ENCODE measurements around the gene AACS.

AACS gene

DNA sequence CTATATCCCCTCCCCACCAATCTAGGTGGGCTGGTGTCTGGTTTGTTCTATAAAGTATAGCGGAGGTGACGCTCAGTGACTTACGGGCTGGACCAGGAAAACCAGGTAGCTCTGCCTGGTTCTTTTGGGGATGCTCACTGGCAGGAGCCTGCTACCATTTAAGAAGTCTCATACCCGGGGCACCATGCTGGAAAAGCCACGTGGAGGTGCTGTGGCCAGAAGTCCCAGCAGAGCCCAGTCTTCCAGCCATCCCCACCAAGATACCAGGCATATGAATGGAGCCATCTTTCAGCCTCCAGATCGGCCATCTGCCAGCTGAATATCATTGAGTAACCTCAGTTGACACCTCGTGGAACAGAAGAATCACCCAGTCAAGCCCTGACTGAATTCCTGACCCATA lies 87.2 kb downstream of the AACS start:
- DNase-seq (ENCODE audit: low spot score): no peak

- DNase-seq (ENCODE audit: low spot score): no peak
These were observed 90.1 kb downstream of the AACS start for GRCh38 chr12:125155366-125155765.

GRCh38 chr12:125157177-125157576 lies 91.9 kb downstream of the AACS start:
- DNase-seq (ENCODE audit: low spot score): no peak

- no peak for DNase-seq (ENCODE audit: low spot score)
These were observed 94.5 kb downstream of the AACS start for GRCh38 chr12:125159702-125160101.

DNA sequence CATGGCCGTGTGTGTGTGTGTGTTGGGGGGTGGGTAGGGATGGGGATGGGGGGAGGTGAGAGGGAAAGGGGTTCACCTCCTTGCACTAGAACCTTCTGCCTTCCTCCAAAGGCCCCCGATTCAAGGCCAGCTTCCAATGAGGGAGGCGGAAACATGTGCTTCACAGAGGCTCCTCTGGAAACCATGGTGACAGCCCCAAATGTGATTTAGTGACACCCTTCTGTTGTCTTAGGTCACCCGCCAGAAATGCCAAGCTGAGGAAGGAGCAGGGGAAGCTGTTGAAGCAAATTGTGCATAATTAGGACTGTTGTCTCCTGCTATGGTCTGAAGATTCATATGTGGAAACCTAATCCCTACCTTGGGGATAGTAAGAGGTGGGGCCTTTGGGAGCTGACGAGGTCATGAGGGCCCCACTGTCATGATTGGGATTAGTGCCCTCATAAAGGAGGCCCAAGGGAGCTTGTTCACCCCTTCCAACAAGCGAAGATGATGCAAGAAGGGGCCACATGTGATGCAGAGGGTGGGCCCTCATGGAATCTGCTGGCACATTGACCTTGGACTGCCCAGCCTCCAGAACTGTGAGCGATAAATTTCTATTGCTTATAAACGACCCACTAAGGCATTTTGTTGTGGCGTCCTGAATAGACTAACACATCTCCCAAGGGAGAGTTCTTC lies 95.2 kb downstream of the AACS start:
- no peak for DNase-seq (ENCODE audit: low spot score)

DNA sequence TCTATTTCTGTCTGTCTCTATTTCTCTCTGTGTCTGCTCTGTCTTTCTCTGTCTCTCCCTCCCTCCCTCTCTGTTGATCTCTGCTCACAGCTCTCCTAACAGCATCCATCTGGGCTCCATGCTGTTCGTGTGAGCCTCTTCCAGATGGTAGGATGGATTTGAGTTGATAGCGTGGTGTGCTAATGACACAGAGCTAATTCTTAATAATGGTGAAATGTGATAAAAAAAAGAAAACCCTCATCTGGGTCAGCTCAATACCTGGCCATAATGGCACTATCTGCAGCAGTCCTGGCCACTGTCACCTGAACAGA lies 96.4 kb downstream of the AACS start:
- no peak for DNase-seq (ENCODE audit: low spot score)

- DNase-seq (ENCODE audit: low spot score): no peak
These were observed 97.3 kb downstream of the AACS start for GRCh38 chr12:125162489-125163028.

DNA sequence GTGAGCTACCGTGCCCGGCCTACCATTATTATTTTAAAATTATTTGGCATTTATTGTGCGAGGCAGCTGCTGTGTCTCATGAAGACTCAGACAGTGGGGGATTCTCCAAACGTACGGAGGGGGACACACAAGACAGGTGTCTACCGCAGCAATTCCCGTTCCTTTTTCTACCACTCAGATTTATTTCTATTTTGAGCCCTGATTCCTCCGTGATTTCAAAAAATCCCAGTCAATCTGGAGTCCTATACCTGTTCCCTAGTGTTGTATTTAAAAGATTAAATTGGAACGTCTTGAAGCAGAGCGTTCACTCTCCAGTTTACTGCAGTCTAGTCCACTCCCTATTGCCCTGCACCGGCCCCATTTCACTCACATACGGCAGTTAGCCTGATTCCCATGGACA lies 97.9 kb downstream of the AACS start:
- no peak for DNase-seq (ENCODE audit: low spot score)

- no peak for DNase-seq (ENCODE audit: low spot score)
These were observed 99.3 kb downstream of the AACS start for GRCh38 chr12:125164541-125164940.

GRCh38 chr12:125166041-125166440 lies 100.8 kb downstream of the AACS start:
- no peak for DNase-seq (ENCODE audit: low spot score)

DNA sequence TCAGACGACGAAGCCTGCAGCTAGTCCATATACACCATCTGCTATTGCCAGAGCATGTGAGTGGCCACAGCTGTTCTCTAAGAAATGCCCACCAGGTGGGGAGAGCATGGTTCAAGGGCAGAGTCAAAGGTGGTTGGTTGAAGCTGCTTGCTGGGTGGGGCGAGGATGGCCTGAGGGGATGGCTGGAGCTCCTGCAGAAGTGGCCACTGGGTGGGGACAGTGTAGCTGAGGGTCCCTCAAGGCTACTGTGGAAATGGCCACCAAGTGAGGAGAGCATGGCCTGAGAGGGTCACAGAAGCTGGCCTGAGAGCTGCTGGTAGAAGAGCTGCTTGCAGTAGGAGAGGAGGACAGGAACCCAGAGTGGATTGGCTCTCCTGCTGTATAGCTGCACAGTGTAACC lies 102.4 kb downstream of the AACS start:
- no peak for DNase-seq (ENCODE audit: low spot score)

GRCh38 chr12:125169451-125169850 lies 104.2 kb downstream of the AACS start:
- no peak for DNase-seq (ENCODE audit: low spot score)

DNA sequence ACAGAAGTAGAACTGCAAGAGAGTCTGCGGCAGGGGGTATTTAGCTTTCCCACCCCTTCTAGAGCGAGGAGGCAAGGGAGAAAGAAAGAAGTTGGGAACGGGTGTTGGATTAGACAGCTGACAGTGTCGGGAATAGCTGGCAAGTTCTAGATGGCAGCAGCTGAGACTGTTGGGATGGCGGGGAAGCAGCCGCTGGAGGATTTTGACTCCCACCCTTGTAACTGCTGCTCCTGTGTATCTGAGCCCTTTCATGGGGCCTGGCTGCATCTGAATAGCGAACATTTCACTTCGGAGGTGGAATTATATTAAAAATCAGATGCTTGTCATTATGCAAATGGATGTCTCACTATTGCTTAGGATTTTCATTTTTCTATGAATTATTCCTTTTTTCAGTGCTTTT lies 104.6 kb downstream of the AACS start:
- no peak for DNase-seq (ENCODE audit: low spot score)

GRCh38 chr12:125171267-125171666 lies 106.0 kb downstream of the AACS start:
- DNase-seq (ENCODE audit: low spot score): no peak

GRCh38 chr12:125172231-125172850 lies 107.1 kb downstream of the AACS start:
- DNase-seq (ENCODE audit: low spot score): no peak

- DNase-seq (ENCODE audit: low spot score): no peak
These were observed 110.3 kb downstream of the AACS start for GRCh38 chr12:125175576-125175975.

DNA sequence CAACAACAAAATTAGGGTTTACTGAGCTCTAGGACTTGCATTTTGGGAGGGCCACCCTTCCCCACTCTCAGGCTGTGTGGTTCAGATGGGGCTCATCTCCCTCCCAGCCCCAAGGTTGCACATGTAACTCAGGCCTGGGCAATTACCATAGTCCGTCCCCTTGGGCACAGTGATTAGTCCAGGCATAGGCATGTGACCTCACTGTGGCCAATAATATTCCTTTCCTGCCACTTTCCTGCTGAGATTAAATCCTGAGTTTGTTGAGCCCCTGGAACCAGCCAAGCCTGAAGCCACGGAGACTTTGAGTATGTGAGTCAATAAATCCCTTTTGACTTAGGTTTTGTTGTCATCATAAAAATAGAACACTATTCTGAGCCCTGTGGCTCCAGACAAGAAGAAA lies 113.0 kb downstream of the AACS start:
- DNase-seq (ENCODE audit: low spot score): peak; percentile 40

DNA sequence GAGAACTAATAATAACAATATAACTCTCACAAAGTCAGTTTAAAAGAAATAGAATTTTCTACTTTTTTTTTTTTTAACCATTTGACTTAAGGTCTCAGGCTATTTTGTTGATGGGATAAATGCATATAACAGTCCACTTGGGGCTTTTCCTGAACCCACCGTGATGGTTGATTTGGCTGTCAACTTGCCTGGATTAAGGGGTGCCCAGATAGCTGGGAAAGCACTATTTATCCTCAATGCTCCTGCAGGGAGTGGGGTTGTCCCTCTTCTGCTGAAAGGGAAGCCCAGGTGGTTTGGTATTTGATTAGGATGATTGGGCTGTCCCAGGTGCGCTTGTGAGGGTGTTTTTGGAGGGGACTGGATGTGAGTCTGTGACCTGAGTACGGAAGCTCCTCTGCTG lies 114.9 kb downstream of the AACS start:
- no peak for DNase-seq (ENCODE audit: low spot score)

GRCh38 chr12:125181107-125181506 lies 115.9 kb downstream of the AACS start:
- DNase-seq (ENCODE audit: low spot score): no peak

GRCh38 chr12:125183187-125184067 lies 118.2 kb downstream of the AACS start:
- peak; percentile 86 for DNase-seq (ENCODE audit: low spot score)

DNA sequence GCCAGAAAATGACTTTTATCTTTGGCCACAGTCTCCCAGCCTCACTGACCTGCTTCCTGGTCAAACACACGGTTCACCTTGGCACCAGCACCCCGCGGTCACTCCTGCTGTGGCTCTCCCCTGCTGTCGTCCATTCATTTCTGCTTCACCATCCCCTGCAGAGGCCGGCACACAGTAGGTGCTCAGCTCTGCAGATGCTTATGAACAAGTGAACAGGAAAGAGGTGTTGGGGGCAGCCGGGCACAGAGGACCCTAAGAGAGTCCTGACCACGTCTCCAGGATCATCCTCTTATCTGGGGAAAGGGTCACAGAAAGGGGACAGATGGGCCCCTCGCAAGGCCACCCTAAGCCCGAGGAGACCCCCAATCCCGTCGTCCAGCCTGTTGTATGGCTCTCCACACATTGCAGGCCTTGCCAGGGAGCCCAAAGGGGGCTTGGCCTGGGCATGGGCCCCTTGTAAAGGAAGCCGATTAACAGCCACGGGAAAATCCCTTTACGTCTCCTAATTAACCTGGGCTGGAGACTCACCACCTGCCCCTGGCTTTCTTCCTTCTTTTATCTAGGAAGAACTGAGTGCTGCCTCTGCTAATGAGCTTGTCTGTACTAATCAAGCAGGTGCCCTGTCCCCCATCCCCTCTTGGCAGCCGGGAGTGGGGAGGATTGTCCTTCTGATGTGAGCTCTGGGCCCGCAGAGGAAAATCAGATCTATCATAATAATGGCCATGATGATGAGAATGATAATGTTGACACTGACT lies 119.2 kb downstream of the AACS start:
- no peak for DNase-seq (ENCODE audit: low spot score)

DNA sequence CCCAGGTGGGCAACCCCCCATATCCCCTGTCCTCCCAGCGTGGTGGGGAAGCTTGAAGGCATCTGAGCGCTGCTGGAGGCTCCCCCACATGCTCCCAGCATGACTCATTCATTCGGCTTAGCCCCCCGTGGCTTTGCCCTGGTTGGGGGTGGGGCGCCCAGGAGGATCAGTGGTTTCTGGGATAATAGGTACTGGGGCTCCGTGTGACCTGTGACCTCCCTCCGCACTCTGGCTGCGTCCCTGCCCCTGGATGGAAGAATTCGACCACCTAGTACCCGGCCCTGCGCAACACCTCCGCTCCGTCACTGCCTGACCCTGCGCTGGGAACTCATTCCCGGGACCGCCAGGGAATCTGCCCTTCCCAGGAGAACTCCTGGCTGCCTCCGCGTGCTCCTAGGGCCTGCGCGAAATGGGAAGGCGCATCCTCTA lies 120.1 kb downstream of the AACS start:
- no peak for DNase-seq (ENCODE audit: low spot score)
